HCT116 (cell line): ENCODE results near the gene HSPA4. TPM values are rescaled to one million over a fixed set of nuclear protein-coding genes. Genes with fewer than 3 reads are reported as not detected.

Source experiments
- ATAC-seq: fragments of 200-7000 bp; cut with Tn5 transposase; 2 replicates; pipeline ENCODE4 v1.9.1; 2020; ENCODE audit warnings: mild to moderate bottlenecking, moderate library complexity
- BruUV-seq: library from RNA; stranded (reverse); fragments of 400-500 nt; replicated peaks from 2 replicates; lab custom pipeline; 2021; lab: Mats Ljungman, UMichigan
- CTCF ChIA-PET: fragments of 300-600 bp; sonication (Branson Sonifier 250); formaldehyde crosslinking; loops from one replicate; lab custom pipeline; 2021; ENCODE audit warnings: antibody characterized with exemption; lab: Charles Lee
- POLR2A ChIA-PET: fragments of 300-600, 350-600 bp; sonication (Branson Sonifier 250); formaldehyde crosslinking; loops from one replicate; lab custom pipeline; 2021; ENCODE audit warnings: antibody characterized with exemption; lab: Charles Lee
- RAD21 ChIA-PET, 2 experiments: fragments of 300-600 bp; sonication (Branson Sonifier 250); formaldehyde crosslinking; loops; one replicate each; lab custom pipeline; 2023; ENCODE audit warnings: low total read pairs in 2 of 2; ENCODE audit not compliant: uncharacterized antibody in 2 of 2, unreplicated experiment in 2 of 2, low non-redundant PET in 1 of 2; lab: Charles Lee
- DNase-seq: peaks from one replicate; pipeline ENCODE4 v3.0.0-alpha.2; 2010; ENCODE audit warnings: low read depth, low spot score
- H2AFZ ChIP-seq: fragments of 200-600 bp; shearing (Covaris generic), sonication (generic); 2 replicates; pipeline ENCODE4 v1.6.1; 2017; ENCODE audit warnings: low read depth, mixed run types, mixed read lengths, antibody characterized with exemption, low read length; ENCODE audit not compliant: poor library complexity, severe bottlenecking
- H3K27ac ChIP-seq: 2 replicates; pipeline ENCODE4 v1.5.1; 2012; ENCODE audit warnings: low read depth, low read length
- H3K27me3 ChIP-seq: fragments of 200-600 bp; sonication (generic); 2 replicates; pipeline ENCODE4 v1.6.1; 2016; ENCODE audit warnings: mixed run types, low read length, mixed read lengths; ENCODE audit not compliant: insufficient read depth
- H3K36me3 ChIP-seq, 2 experiments: fragments of 200-500 bp in 1 of 2; fragments of 200-600 bp in 1 of 2; sonication (Bioruptor generic) in 1 of 2; sonication (generic) in 1 of 2; 2 replicates each; pipeline versions ENCODE4 v1.5.1 to v1.6.1; 2014 to 2016; ENCODE audit warnings: low read length in 2 of 2, inconsistent platforms in 1 of 2, mixed read lengths in 1 of 2, mixed run types in 1 of 2; ENCODE audit not compliant: insufficient read depth in 2 of 2, control insufficient read depth in 1 of 2
- H3K4me1 ChIP-seq, 2 experiments: fragments of 200-600 bp in 1 of 2; sonication (generic) in 1 of 2; 2 replicates each; pipeline versions ENCODE4 v1.5.1 to v1.6.1; 2012 to 2017; ENCODE audit warnings: low read length in 2 of 2, inconsistent platforms in 1 of 2, mild to moderate bottlenecking in 1 of 2, mixed read lengths in 1 of 2, mixed run types in 1 of 2, moderate library complexity in 1 of 2; ENCODE audit not compliant: insufficient read depth in 2 of 2, control insufficient read depth in 1 of 2
- H3K4me2 ChIP-seq: fragments of 200-600 bp; sonication (generic); 2 replicates; pipeline ENCODE4 v1.6.1; 2017; ENCODE audit warnings: mixed run types, low read length, mixed read lengths
- H3K4me3 ChIP-seq, 2 experiments: fragments of 200-600 bp in 1 of 2; sonication (generic) in 1 of 2; replicated peaks in 1 of 2; 2 replicates each; pipeline ENCODE4 v1.5.1; 2011 to 2016; ENCODE audit warnings: low read length in 2 of 2, control low read depth in 1 of 2, low read depth in 1 of 2, mild to moderate bottlenecking in 1 of 2, mixed read lengths in 1 of 2, mixed run types in 1 of 2
- H3K79me2 ChIP-seq: fragments of 200-600 bp; sonication (generic); 2 replicates; pipeline ENCODE4 v1.6.1; 2017; ENCODE audit warnings: mild to moderate bottlenecking, mixed run types, low read length, moderate library complexity, mixed read lengths; ENCODE audit not compliant: insufficient read depth
- H3K9ac ChIP-seq: fragments of 200-600 bp; sonication (generic); 2 replicates; pipeline ENCODE4 v1.6.1; 2016; ENCODE audit warnings: low read length, mixed read lengths
- H3K9me2 ChIP-seq: fragments of 200-600 bp; sonication (generic), shearing (Covaris generic); 2 replicates; pipeline ENCODE4 v1.6.1; 2017; ENCODE audit warnings: mixed run types, mild to moderate bottlenecking, moderate library complexity; ENCODE audit not compliant: insufficient read depth
- H3K9me3 ChIP-seq, 2 experiments: fragments of 200-500 bp in 1 of 2; fragments of 200-600 bp in 1 of 2; sonication (Bioruptor generic) in 1 of 2; sonication (generic) in 1 of 2; 2 replicates each; pipeline ENCODE4 v1.6.1; 2014 to 2017; ENCODE audit warnings: low read length in 2 of 2, mixed read lengths in 2 of 2, inconsistent platforms in 1 of 2, low read depth in 1 of 2, mild to moderate bottlenecking in 1 of 2, mixed run types in 1 of 2, moderate library complexity in 1 of 2; ENCODE audit not compliant: control insufficient read depth in 1 of 2, insufficient read depth in 1 of 2
- H4K20me1 ChIP-seq: fragments of 200-600 bp; sonication (generic), shearing (Covaris generic); 2 replicates; pipeline ENCODE4 v1.6.1; 2017; ENCODE audit warnings: mixed run types, mild to moderate bottlenecking, moderate library complexity; ENCODE audit not compliant: insufficient read depth
- CEBPB ChIP-seq: IDR thresholded peaks from 2 replicates; pipeline ENCODE4 v1.6.1; 2012; ENCODE audit warnings: low read depth
- EGR1 ChIP-seq: IDR thresholded peaks from 2 replicates; pipeline ENCODE4 v1.6.1; 2012; ENCODE audit warnings: low read depth
- EZH2phosphoT487 ChIP-seq: fragments of 200-600 bp; IDR thresholded peaks from 2 replicates; pipeline ENCODE4 v1.6.1; 2018; ENCODE audit warnings: antibody characterized with exemption, borderline replicate concordance
- FOSL1 ChIP-seq: IDR thresholded peaks from 2 replicates; pipeline ENCODE4 v1.6.1; 2012; ENCODE audit warnings: low read depth
- JUND ChIP-seq: IDR thresholded peaks from 2 replicates; pipeline ENCODE4 v1.6.1; 2012
- MAX ChIP-seq: IDR thresholded peaks from 2 replicates; pipeline ENCODE4 v1.6.1; 2012
- POLR2A ChIP-seq: IDR thresholded peaks from 2 replicates; pipeline ENCODE4 v1.7.0; 2011; ENCODE audit warnings: borderline replicate concordance; ENCODE audit not compliant: insufficient read depth, insufficient read length; ENCODE audit errors: extremely low read depth
- RAD21 ChIP-seq: IDR thresholded peaks from 2 replicates; pipeline ENCODE4 v1.6.1; 2012; ENCODE audit warnings: low read depth, mild to moderate bottlenecking
- REST ChIP-seq: IDR thresholded peaks from 2 replicates; pipeline ENCODE4 v1.6.1; 2012; ENCODE audit warnings: low read depth
- SP1 ChIP-seq: IDR thresholded peaks from 2 replicates; pipeline ENCODE4 v1.6.1; 2012; ENCODE audit warnings: low read depth
- SRF ChIP-seq: IDR thresholded peaks from 2 replicates; pipeline ENCODE4 v1.6.1; 2012; ENCODE audit warnings: low read depth
- YY1 ChIP-seq: IDR thresholded peaks from 2 replicates; pipeline ENCODE4 v1.6.1; 2011; ENCODE audit warnings: low read length, low read depth, moderate library complexity, mild to moderate bottlenecking; ENCODE audit not compliant: insufficient replicate concordance; ENCODE audit errors: extremely low read depth
- ZFX ChIP-seq: fragments of 450-650 bp; IDR thresholded peaks from 2 replicates; pipeline ENCODE4 v1.6.1; 2017
- intact Hi-C: fragments of 100-400 bp; cut with micrococcal nuclease; formaldehyde crosslinking; loops from 2 replicates; pipeline ENCODE4 v1.10.0; 2022
- total RNA-seq: library from RNA; stranded (reverse); gene quantifications from one replicate; pipeline ENCODE4 v1.2.1, GENCODE V29; 2021; ENCODE audit not compliant: unreplicated experiment
- TF ChIP-seq, protein P1 (sequence below), 3 experiments: fragments of 200-600 bp in 1 of 3; sonication (generic) in 1 of 3; IDR thresholded peaks in 2 of 3; conservative IDR thresholded peaks in 1 of 3; 2 replicates each; pipeline ENCODE4 v1.5.1; 2012 to 2017; ENCODE audit warnings: low read depth in 2 of 3, low read length in 2 of 3, antibody characterized with exemption in 1 of 3, borderline replicate concordance in 1 of 3, control low read depth in 1 of 3, mild to moderate bottlenecking in 1 of 3, mixed read lengths in 1 of 3, mixed run types in 1 of 3, moderate library complexity in 1 of 3; ENCODE audit not compliant: insufficient read depth in 1 of 3

The HSPA4 gene
- total RNA-seq, 1 experiment from 2014 or later = 212 TPM

GRCh38 chr5:133117912-133118445, 66.2 kb downstream of the HSPA4 start (continued):
- TF ChIP-seq REST = no peak
- no peak for TF ChIP-seq RAD21
- no peak for TF ChIP-seq ZFX
- TF ChIP-seq YY1 = no peak
- TF ChIP-seq EZH2phosphoT487 = no peak
- TF ChIP-seq EGR1 = no peak
- no peak for TF ChIP-seq CEBPB

DNA sequence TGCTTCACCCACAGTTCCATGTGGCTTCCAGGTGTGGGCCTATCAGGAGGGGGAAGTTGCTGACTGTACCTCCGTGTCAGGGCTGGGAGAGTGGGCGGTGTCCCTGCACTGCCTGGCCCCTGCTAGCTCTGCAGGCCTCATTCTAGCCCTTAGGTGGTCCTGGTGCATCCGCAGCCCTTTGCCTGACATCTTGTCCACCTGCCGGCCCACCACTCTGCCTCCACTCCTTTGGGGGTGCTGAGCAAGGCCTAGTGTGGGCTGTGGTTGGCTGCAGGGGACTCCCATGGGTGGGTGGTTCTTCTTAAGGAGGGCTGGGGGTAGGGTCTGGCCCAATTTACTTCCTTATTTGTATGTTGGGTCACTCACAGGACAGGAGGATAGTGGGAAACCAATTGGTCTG, 66.9 kb downstream of the HSPA4 start:
- ChIA-PET CTCF (interaction anchor here (1.6 kb wide), 1 partner anchor 129 kb away, joined by 8 read pairs; no protein-coding TSS in a partner anchor), POLR2A (interaction anchor here (1.0 kb wide), 1 partner anchor 129 kb away, joined by 4 read pairs; no protein-coding TSS in a partner anchor), RAD21 (interaction anchor here in 1 of 2 experiments (1.7 kb wide), 1 partner anchor 129 kb away, joined by 3 read pairs; no protein-coding TSS in a partner anchor)
- Histone ChIP-seq H3K4me3 (no peak overlapping the region), H3K27me3 (no peaks in the 10 kb centered on the region), H3K4me2 (no peak overlapping the region), H3K9me3 (no peaks in the 10 kb centered on the region), H3K9me2 (no peaks in the 10 kb centered on the region), H3K36me3 (no peaks in the 10 kb centered on the region), H4K20me1 (no peaks in the 10 kb centered on the region), H3K79me2 (no peaks in the 10 kb centered on the region), H3K4me1 (no peaks in the 10 kb centered on the region), H3K27ac (no peak overlapping the region), H3K9ac (no peak overlapping the region), H2AFZ (no peak overlapping the region)
- DNase-seq = no peak
- no peak for ATAC-seq
- intact Hi-C loops = no loop called here
- BruUV-seq = no TSS peak
- TF ChIP-seq POLR2A (no peak), CEBPB (no peak), ZFX (no peak), RAD21 (no peak), JUND (no peak), YY1 (no peak), SP1 (no peak), REST (no peak), MAX (no peak), SRF (no peak), FOSL1 (no peak)
- TF ChIP-seq, protein P1, sequence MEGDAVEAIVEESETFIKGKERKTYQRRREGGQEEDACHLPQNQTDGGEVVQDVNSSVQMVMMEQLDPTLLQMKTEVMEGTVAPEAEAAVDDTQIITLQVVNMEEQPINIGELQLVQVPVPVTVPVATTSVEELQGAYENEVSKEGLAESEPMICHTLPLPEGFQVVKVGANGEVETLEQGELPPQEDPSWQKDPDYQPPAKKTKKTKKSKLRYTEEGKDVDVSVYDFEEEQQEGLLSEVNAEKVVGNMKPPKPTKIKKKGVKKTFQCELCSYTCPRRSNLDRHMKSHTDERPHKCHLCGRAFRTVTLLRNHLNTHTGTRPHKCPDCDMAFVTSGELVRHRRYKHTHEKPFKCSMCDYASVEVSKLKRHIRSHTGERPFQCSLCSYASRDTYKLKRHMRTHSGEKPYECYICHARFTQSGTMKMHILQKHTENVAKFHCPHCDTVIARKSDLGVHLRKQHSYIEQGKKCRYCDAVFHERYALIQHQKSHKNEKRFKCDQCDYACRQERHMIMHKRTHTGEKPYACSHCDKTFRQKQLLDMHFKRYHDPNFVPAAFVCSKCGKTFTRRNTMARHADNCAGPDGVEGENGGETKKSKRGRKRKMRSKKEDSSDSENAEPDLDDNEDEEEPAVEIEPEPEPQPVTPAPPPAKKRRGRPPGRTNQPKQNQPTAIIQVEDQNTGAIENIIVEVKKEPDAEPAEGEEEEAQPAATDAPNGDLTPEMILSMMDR (IDR thresholded peaks at IDR 0.05 in 2 of 3, conservative IDR thresholded peaks at IDR 0.05 in 1 of 3; ENCODE audit: borderline replicate concordance in 1 of 3, insufficient read depth in 1 of 3, low read depth in 2 of 3, low read length in 2 of 3) = no peak
